ENCODE data around the gene NOXO1. TPM values are rescaled to one million over a fixed set of nuclear protein-coding genes. Genes with fewer than 3 reads are reported as not detected.

NOXO1 gene
- total and polyA plus RNA-seq, 9 of the 15 experiments (the other 6 are each of a cell fraction or from before 2014, with no cell fraction given), result not detected

DNA sequence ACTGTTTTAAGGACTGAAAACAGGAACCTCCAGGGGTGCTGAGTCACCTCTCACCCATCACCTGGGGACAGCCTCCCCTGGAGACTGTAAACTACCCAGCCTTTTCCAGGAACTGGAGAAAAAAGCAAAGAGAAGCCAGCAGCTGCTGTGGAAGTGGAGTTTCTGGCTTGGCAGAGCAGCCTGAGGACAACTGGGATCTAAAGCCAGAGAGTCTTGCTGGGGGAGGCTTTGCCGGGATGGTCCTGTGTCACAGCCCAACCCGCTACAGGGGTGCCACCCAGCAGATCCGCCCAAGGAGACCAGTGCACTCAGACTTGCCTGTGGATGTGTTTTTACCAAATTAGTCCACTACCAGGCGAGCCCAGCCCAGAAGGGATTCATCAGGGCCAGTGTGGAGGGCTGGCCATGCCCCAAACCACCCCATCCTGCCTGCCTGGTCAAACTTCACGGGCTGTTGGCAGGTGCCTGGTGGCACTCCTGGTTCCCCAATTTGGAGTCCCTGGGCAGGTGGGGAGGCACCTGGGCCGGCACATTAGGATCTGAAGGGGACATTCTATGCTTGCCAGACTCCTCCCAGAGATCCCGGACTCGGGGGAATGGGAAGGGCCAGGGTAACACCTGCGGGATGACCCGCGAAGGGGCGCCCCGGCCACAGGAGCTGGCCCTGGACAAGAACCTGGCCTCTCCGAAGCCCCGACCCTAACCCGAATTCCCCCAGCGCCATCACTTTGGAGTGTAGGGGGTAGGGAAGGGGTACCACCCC is 39.0 kb downstream of the NOXO1 start (continued):
- TF ChIP-seq, protein P1, sequence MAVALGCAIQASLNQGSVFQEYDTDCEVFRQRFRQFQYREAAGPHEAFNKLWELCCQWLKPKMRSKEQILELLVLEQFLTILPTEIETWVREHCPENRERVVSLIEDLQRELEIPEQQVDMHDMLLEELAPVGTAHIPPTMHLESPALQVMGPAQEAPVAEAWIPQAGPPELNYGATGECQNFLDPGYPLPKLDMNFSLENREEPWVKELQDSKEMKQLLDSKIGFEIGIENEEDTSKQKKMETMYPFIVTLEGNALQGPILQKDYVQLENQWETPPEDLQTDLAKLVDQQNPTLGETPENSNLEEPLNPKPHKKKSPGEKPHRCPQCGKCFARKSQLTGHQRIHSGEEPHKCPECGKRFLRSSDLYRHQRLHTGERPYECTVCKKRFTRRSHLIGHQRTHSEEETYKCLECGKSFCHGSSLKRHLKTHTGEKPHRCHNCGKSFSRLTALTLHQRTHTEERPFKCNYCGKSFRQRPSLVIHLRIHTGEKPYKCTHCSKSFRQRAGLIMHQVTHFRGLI (CRISPR knock-in tag; IDR thresholded peaks at IDR 0.05), result no peak
- TF ChIP-seq, protein P2, sequence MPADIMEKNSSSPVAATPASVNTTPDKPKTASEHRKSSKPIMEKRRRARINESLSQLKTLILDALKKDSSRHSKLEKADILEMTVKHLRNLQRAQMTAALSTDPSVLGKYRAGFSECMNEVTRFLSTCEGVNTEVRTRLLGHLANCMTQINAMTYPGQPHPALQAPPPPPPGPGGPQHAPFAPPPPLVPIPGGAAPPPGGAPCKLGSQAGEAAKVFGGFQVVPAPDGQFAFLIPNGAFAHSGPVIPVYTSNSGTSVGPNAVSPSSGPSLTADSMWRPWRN (IDR thresholded peaks at IDR 0.05; ENCODE audit: low read depth), result no peak
- no peak for TF ChIP-seq MTA3 (IDR thresholded peaks at IDR 0.05; ENCODE audit: borderline replicate concordance)
- TF ChIP-seq, protein P3, sequence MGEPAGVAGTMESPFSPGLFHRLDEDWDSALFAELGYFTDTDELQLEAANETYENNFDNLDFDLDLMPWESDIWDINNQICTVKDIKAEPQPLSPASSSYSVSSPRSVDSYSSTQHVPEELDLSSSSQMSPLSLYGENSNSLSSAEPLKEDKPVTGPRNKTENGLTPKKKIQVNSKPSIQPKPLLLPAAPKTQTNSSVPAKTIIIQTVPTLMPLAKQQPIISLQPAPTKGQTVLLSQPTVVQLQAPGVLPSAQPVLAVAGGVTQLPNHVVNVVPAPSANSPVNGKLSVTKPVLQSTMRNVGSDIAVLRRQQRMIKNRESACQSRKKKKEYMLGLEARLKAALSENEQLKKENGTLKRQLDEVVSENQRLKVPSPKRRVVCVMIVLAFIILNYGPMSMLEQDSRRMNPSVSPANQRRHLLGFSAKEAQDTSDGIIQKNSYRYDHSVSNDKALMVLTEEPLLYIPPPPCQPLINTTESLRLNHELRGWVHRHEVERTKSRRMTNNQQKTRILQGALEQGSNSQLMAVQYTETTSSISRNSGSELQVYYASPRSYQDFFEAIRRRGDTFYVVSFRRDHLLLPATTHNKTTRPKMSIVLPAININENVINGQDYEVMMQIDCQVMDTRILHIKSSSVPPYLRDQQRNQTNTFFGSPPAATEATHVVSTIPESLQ (CRISPR knock-in tag; IDR thresholded peaks at IDR 0.05), result no peak
- TF ChIP-seq, protein P4, sequence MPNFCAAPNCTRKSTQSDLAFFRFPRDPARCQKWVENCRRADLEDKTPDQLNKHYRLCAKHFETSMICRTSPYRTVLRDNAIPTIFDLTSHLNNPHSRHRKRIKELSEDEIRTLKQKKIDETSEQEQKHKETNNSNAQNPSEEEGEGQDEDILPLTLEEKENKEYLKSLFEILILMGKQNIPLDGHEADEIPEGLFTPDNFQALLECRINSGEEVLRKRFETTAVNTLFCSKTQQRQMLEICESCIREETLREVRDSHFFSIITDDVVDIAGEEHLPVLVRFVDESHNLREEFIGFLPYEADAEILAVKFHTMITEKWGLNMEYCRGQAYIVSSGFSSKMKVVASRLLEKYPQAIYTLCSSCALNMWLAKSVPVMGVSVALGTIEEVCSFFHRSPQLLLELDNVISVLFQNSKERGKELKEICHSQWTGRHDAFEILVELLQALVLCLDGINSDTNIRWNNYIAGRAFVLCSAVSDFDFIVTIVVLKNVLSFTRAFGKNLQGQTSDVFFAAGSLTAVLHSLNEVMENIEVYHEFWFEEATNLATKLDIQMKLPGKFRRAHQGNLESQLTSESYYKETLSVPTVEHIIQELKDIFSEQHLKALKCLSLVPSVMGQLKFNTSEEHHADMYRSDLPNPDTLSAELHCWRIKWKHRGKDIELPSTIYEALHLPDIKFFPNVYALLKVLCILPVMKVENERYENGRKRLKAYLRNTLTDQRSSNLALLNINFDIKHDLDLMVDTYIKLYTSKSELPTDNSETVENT (CRISPR knock-in tag; IDR thresholded peaks at IDR 0.05), result no peak
- TF ChIP-seq, protein P5, sequence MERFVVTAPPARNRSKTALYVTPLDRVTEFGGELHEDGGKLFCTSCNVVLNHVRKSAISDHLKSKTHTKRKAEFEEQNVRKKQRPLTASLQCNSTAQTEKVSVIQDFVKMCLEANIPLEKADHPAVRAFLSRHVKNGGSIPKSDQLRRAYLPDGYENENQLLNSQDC (CRISPR knock-in tag; IDR thresholded peaks at IDR 0.05), result no peak
- TF ChIP-seq, protein P6, sequence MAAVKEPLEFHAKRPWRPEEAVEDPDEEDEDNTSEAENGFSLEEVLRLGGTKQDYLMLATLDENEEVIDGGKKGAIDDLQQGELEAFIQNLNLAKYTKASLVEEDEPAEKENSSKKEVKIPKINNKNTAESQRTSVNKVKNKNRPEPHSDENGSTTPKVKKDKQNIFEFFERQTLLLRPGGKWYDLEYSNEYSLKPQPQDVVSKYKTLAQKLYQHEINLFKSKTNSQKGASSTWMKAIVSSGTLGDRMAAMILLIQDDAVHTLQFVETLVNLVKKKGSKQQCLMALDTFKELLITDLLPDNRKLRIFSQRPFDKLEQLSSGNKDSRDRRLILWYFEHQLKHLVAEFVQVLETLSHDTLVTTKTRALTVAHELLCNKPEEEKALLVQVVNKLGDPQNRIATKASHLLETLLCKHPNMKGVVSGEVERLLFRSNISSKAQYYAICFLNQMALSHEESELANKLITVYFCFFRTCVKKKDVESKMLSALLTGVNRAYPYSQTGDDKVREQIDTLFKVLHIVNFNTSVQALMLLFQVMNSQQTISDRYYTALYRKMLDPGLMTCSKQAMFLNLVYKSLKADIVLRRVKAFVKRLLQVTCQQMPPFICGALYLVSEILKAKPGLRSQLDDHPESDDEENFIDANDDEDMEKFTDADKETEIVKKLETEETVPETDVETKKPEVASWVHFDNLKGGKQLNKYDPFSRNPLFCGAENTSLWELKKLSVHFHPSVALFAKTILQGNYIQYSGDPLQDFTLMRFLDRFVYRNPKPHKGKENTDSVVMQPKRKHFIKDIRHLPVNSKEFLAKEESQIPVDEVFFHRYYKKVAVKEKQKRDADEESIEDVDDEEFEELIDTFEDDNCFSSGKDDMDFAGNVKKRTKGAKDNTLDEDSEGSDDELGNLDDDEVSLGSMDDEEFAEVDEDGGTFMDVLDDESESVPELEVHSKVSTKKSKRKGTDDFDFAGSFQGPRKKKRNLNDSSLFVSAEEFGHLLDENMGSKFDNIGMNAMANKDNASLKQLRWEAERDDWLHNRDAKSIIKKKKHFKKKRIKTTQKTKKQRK (IDR thresholded peaks at IDR 0.05; ENCODE audit: borderline replicate concordance, low read depth, low read length), result no peak
- TF ChIP-seq EHMT2 (IDR thresholded peaks at IDR 0.05), result no peak
- no peak for TF ChIP-seq NR4A1 (CRISPR knock-in tag; IDR thresholded peaks at IDR 0.05)
- TF ChIP-seq NR4A1 (tag; IDR thresholded peaks at IDR 0.05), result no peak
- no peak for TF ChIP-seq DMBX1 (CRISPR knock-in tag; IDR thresholded peaks at IDR 0.05; ENCODE audit: borderline replicate concordance)
- TF ChIP-seq RHOXF2B (CRISPR knock-in tag; conservative IDR thresholded peaks at IDR 0.05), result no peak
- TF ChIP-seq MCM7 (IDR thresholded peaks at IDR 0.05), result no peak
- TF ChIP-seq POLR2G (IDR thresholded peaks at IDR 0.05; ENCODE audit: low read depth, low read length), result no peak
- TF ChIP-seq CHD2 (IDR thresholded peaks at IDR 0.05; ENCODE audit: low read depth, low read length), result no peak
- TF ChIP-seq TEAD1 (CRISPR knock-in tag; IDR thresholded peaks at IDR 0.05), result no peak

Measured in K562 (cell line).